Adrenal gland (tissue), 12 donors: ENCODE measurements around the gene STXBP1. TPM values are rescaled to one million over a fixed set of nuclear protein-coding genes. Genes with fewer than 3 reads are reported as not detected.

Experiments used
- DNase-seq, 7 donors: peaks; one replicate each; pipeline ENCODE4 v3.0.0-alpha.2; 2019 to 2020
- H3K27ac ChIP-seq, 5 donors: fragments of 200-600 bp; sonication (generic) in 4 of 5; 1 replicate in 3 of 5; 2 replicates in 2 of 5; pipeline versions ENCODE4 v1.5.1 to v1.8.0; 2016 to 2020; ENCODE audit warnings: mild to moderate bottlenecking in 1 of 5
- H3K27me3 ChIP-seq: fragments of 200-600 bp; 2 replicates; pipeline ENCODE4 v1.8.0; 2021
- H3K36me3 ChIP-seq, 2 donors: fragments of 200-600 bp; replicated peaks in 1 of 2; 1 replicate in 1 of 2; 2 replicates in 1 of 2; pipeline versions ENCODE4 v1.5.1 to v1.8.0; 2018 to 2022
- H3K4me1 ChIP-seq, 2 donors: fragments of 200-600 bp; replicated peaks in 1 of 2; 1 replicate in 1 of 2; 2 replicates in 1 of 2; pipeline versions ENCODE4 v1.5.1 to v1.8.0; 2018 to 2021
- H3K4me3 ChIP-seq, 4 donors: fragments of 200-600 bp; sonication (generic) in 3 of 4; one replicate each; pipeline ENCODE4 v1.5.1; 2016 to 2018
- H3K9me3 ChIP-seq, 3 donors: fragments of 200-600 bp; sonication (generic) in 1 of 3; replicated peaks in 1 of 3; 1 replicate in 2 of 3; 2 replicates in 1 of 3; pipeline versions ENCODE4 v1.5.1 to v1.8.0; 2016 to 2021
- CTCF ChIP-seq, 6 experiments: fragments of 450-650 bp in 4 of 6; fragments of 200-600 bp in 2 of 6; sonication (generic) in 1 of 6; IDR thresholded peaks; 1 replicate in 5 of 6; 2 replicates in 1 of 6; pipeline versions ENCODE4 v1.5.1 to v1.8.0; 2016 to 2021; ENCODE audit warnings: antibody characterized with exemption in 6 of 6, mild to moderate bottlenecking in 2 of 6, moderate library complexity in 1 of 6
- POLR2A ChIP-seq, 2 donors: fragments of 450-650 bp; IDR thresholded peaks; one replicate each; pipeline ENCODE4 v1.6.1; 2017; ENCODE audit warnings: antibody characterized with exemption in 2 of 2, mild to moderate bottlenecking in 2 of 2, moderate library complexity in 1 of 2
- WGBS, 4 donors: extraction: QIAGEN DNeasy Blood & Tissue Kit in 2 of 4; methylation state at CpG; one replicate each; pipeline versions ENCODE4 v1.1.5 to v1.1.7; 2013 to 2017; 5-methylcytosine and 5-hydroxymethylcytosine counted together
- intact Hi-C, 2 donors: fragments of 100-400 bp; cut with DNase I; formaldehyde crosslinking; loops; one replicate each; pipeline versions ENCODE4 v1.14.1 to v1.15.0; 2022 to 2023
- polyA plus RNA-seq, 3 donors: library from polyadenylated mRNA; stranded (reverse); fragments of 200-250 nt in 2 of 3; fragments of 350-450 nt in 1 of 3; fragmentation: Illumina TruSeq in 1 of 3; extraction: RNeasy Lipid Tissue Mini Kit (QIAGEN cat#74804) in 1 of 3; gene quantifications; one replicate each; pipeline ENCODE4 v1.2.3, GENCODE V29; 2013 to 2014
- total RNA-seq, 9 donors: library from RNA; depleted of rRNA in 4 of 9; stranded (reverse); fragments of >200 nt in 4 of 9; fragments of 120-200 nt in 1 of 9; fragmentation: NEBNext Ultra II Directional in 1 of 9; extraction: Animal tissue kit (Norgen Biotek cat#: 25700) in 1 of 9; gene quantifications; one replicate each; pipeline versions ENCODE4 v1.1.0 to v1.2.4, GENCODE V29; 2013 to 2023
- donor health status: healthy with polysubstance abuse.
- donor health status: Bipolar disorder and iron deficiency.
- donor health status: DM: yes; HTN: yes; CAD: no.
- donor health status: DM: no; HTN: no; CAD: no.
- donor health status: DM: no; HTN: no; CAD: no.
- donor health status: DM: yes; HTN: yes; CAD: no.

Gene STXBP1
- total and polyA plus RNA-seq, 12 donors: 15.4 to 169 (median 59.6) TPM

- Histone ChIP-seq H3K27ac (peak overlapping the region in 4 of 5 donors; percentile 73 to 85 (median 80)), H3K4me1 (peaks cover 14 to 22% of the 10 kb centered on the region in 2 donors), H3K4me3 (peak overlapping the region; percentile 49 to 98 (median 76)), H3K9me3 (no peaks in the 10 kb centered on the region), H3K36me3 (no peaks in the 10 kb centered on the region), H3K27me3 (no peaks in the 10 kb centered on the region)
- DNase-seq: peak in 2 of 7 donors; percentile 38 to 49
- 0 to 1% (median 1%) methylated on average over 27 to 44 of the region's 44 CpGs; no CpG with 5 or more reads in 1 of the 4 donors for WGBS, 4 donors
- intact Hi-C loops: no loop called here
- TF ChIP-seq POLR2A (IDR thresholded peaks at IDR 0.05) (no peak), CTCF (IDR thresholded peaks at IDR 0.05) (no peak)
Measured at GRCh38 chr9:127714951-127715469, 102.9 kb downstream of the STXBP1 start.

- Histone ChIP-seq H3K36me3 (no peaks in the 10 kb centered on the region), H3K27ac (peak within 1 kb of the TSS; percentile 36 to 85 (median 80)), H3K4me1 (peaks cover 14 to 22% of the 10 kb centered on the region in 2 donors), H3K27me3 (no peaks in the 10 kb centered on the region), H3K4me3 (peak within 1 kb of the TSS; percentile 49 to 98 (median 76)), H3K9me3 (no peaks in the 10 kb centered on the region)
- 2 to 12% (median 5%) methylated on average over 7 to 65 of the region's 65 CpGs for WGBS, 4 donors
- TF ChIP-seq POLR2A (IDR thresholded peaks at IDR 0.05) (peak in 1 of 2 donors; percentile 68), CTCF (IDR thresholded peaks at IDR 0.05) (no peak)
- DNase-seq: peak; percentile 97 to 98 (median 98)
- intact Hi-C loops: no loop called here
Measured at GRCh38 chr9:127715470-127716337, 103.6 kb downstream of the STXBP1 start, which contains the start of the genes PTRH1 and TTC16. Gene PTRH1 (minus strand): TSS chr9:127715663. CDS start chr9:127715639, 24 bp downstream. Gene TTC16 (plus strand): TSS chr9:127716079. CDS start chr9:127716146, 67 bp downstream.

- no peak for DNase-seq
- Histone ChIP-seq H3K36me3 (no peaks in the 10 kb centered on the region), H3K4me1 (peaks cover 14 to 22% of the 10 kb centered on the region in 2 donors), H3K27ac (peak overlapping the region in 2 of 5 donors; percentile 80 to 85), H3K27me3 (no peaks in the 10 kb centered on the region), H3K4me3 (peak overlapping the region in 1 of 4 donors; percentile 87), H3K9me3 (no peaks in the 10 kb centered on the region)
- 55 to 70% (median 62%) methylated on average over 6 to 9 of the region's 9 CpGs for WGBS, 4 donors
- intact Hi-C loops: no loop called here
- no peak for TF ChIP-seq POLR2A (IDR thresholded peaks at IDR 0.05)
Measured at GRCh38 chr9:127716412-127716811, 104.3 kb downstream of the STXBP1 start.

GRCh38 chr9:127717766-127718165 is 105.7 kb downstream of the STXBP1 start:
- intact Hi-C loops: no loop called here
- peak overlapping the region in 1 of 5 donors; percentile 37 for H3K27ac ChIP-seq
- H3K4me3 ChIP-seq: no peak overlapping the region
- H3K36me3 ChIP-seq: no peaks in the 10 kb centered on the region
- peaks cover 14 to 22% of the 10 kb centered on the region in 2 donors for H3K4me1 ChIP-seq
- 61 to 75% (median 72%) methylated on average over 5 of the region's 5 CpGs for WGBS, 4 donors
- TF ChIP-seq POLR2A (IDR thresholded peaks at IDR 0.05) (no peak), CTCF (IDR thresholded peaks at IDR 0.05) (no peak)
- H3K9me3 ChIP-seq: no peaks in the 10 kb centered on the region
- H3K27me3 ChIP-seq: no peaks in the 10 kb centered on the region
- peak; percentile 71 to 83 (median 77) for DNase-seq
